ENCODE results near the gene MRS2.

Gene MRS2

GRCh38 chr6:24432611-24433010 is 29.9 kb downstream of the MRS2 start:
- no peak for DNase-seq

DNA sequence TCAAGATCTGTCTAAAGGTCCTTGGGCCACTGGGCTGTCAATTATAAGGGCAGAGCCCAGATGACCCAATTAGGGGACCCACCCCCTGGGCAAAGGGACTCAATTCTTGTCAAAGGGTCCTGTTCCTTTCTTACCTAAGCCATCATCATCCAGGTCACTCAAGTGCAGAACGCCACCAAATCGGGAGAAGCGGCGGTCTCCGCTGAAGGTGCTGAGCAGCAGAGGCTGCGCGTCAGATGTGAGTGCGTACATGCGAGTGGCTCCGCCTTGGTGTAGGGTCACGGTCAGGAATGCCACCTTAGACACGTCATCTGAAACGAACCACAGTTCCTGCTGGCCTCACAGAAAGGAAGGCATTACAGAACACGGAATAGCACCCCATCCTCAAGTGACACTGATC is 34.2 kb downstream of the MRS2 start:
- DNase-seq, result no peak

DNA sequence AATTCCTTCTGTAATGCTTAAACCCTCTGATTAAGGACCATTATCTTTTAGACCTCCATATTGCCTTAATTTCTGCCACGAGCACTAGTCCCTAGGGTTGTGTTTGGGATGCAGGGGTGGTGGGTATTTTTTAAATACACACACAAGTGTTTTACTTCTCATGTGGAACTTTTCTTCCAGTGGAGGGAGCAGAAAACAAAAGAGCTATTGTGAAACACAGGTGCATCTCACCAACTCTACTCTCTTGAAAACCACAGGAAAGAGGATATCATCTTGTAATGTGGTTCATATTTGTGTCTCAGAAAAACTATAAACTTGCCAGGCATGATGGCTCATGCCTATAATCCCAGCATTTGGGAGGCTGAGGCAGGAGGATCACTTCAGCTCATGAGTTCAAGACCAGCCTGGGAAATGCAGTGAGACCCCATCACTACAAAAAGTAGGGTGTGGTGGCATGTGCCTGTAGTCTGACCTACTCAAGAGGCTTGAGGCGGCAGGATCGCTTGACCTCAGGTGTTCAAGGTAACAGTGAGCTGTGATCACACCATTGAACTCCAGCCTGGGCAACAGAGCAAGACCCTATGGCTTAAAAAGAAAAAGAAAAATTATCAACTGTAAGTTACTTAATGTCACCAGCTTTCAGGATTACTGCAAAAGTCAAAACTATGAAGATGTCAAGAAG is 37.3 kb downstream of the MRS2 start:
- no peak for DNase-seq

DNA sequence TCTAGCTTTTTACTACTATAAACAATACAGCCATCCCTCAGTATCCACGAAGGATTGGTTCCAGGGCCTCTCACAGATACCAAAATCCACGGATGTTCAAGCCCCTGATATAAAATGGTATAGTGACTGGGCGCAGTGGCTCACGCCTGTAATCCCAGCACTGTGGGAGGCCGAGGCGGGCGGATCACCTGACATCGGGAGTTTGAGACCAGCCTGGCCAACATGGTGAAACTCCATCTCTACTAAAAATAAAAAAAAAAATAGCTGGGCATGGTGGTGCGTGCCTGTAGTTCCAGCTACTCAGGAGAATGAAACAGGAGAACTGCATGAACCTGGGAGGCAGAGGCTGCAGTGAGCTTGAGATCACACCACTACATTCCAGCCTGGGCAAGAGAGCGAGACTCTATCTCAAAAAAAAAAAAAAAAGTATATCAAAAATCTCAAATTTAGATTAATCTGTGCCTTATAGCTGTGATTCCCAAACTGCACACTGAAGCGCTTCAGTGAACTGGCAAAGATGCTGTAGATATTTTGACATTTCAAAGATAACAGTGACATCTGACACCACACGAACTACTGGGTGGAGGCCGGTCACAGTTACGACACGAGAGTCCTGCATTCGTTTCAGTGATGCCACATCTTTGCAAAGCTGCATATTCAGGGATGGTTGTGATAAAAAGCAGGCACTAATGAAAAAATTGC is 38.3 kb downstream of the MRS2 start:
- no peak for DNase-seq

DNA sequence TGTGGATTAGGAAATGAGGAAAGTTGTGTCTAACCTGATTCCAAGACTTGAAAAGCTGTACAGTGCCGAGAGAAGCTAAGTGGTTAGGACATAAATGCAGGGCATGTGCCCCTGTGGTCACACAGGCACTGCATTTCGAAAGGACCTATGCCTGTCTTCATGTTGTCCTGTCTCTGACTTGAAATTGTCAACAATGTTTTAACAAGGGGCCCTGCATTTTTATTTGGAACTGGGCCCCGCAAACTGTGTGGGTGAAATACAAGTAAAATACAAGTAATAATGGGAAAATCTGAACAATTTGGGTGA is 38.8 kb downstream of the MRS2 start:
- DNase-seq, result no peak

GRCh38 chr6:24444588-24444987 is 41.9 kb downstream of the MRS2 start:
- DNase-seq, result no peak

- no peak for DNase-seq
Observed at GRCh38 chr6:24445704-24446103, 43.0 kb downstream of the MRS2 start.

DNA sequence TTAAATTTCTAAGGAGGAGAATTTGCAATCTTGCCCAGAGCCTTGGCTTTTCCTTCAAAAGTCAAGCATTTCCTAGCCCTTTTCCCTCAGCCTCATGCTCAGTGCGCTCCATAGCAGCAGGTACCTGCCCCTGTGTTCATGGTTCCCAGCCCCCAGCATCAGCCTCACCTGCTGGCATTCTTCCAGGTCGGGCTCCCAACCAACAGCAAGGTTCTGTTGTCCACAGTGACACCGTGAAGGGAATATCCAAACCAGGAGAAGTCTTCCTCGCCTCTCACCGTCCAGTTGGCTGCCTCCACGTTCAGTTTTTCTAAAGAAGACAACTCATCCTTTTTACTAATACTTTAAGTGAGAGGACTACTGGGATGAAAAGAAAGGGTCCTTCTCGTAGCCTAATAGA is 43.9 kb downstream of the MRS2 start:
- no peak for DNase-seq

- DNase-seq, result no peak
Observed at GRCh38 chr6:24448396-24448795, 45.7 kb downstream of the MRS2 start.

- no peak for DNase-seq
Observed at GRCh38 chr6:24448828-24449525, 46.2 kb downstream of the MRS2 start.

GRCh38 chr6:24451581-24452388 is 49.0 kb downstream of the MRS2 start:
- DNase-seq, result no peak

- DNase-seq, result no peak
Observed at GRCh38 chr6:24453921-24454320, 51.2 kb downstream of the MRS2 start.

DNA sequence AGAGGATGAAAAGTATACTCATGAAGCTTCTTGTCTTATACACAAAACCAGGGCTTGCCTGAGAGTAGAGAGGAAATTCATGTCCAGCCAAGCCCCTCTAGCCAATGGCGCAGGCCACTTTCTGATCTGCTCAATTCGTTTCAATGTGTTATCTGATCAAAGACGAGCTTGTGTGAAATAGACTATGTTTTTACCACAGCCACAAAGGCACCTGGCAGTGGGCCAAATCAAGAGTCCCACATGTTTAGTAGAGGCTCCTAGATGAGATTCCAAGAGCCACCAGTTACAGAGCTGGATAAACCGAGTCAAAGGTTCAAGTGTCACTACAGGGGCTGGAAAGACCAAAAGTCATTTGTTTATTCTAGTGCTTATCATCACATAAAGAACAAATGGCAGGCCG is 51.7 kb downstream of the MRS2 start:
- no peak for DNase-seq

- DNase-seq, result no peak
Observed at GRCh38 chr6:24455061-24455460, 52.3 kb downstream of the MRS2 start.

GRCh38 chr6:24458134-24458533 is 55.4 kb downstream of the MRS2 start:
- no peak for DNase-seq

- DNase-seq, result no peak
Observed at GRCh38 chr6:24458941-24459340, 56.2 kb downstream of the MRS2 start.

GRCh38 chr6:24460966-24461365 is 58.2 kb downstream of the MRS2 start:
- no peak for DNase-seq

- DNase-seq, result no peak
Observed at GRCh38 chr6:24464253-24465038, 61.7 kb downstream of the MRS2 start.

DNA sequence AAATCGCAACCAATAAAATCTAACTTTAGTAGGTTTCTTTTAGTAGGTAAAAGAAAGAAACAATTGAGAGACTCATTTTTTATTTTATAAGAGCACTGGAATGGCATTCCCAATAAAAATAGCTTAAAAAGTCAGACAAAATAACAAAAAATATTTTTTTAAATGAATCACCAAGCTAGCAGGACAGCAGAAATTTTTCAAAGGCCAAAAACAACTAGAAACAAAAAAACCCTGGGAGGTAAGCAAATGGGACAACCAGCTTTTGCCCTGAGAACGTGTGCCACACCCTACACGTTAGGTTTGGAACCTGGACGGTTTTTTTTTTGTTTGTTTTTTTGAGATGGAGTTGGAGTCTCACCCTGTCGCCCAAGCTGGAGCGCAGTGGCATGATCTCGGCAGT is 67.1 kb downstream of the MRS2 start:
- DNase-seq, result no peak

GRCh38 chr6:24472181-24472580 is 69.4 kb downstream of the MRS2 start:
- DNase-seq, result no peak

Measured in eye (tissue), 1 donor.